ENCODE results near the gene PPARG. TPM values are rescaled to one million over a fixed set of nuclear protein-coding genes. Genes with fewer than 3 reads are reported as not detected.
"Not testable (repeated sequence)": the region's sequence is repeated elsewhere in the genome, so short reads cannot be mapped to it uniquely, and the experiment has no call there.

PPARG gene
- total and polyA plus RNA-seq, 3 experiments from 2014 or later, result 0.66 to 0.74 TPM; not detected in 1

- peaks cover 4 to 8% (median 8%) of the 10 kb centered on the region in 3 donors for H3K4me1 Mint-ChIP-seq
- no peak overlapping the region for H3K4me3 ChIP-seq (ENCODE audit: low read length)
- H3K27ac Mint-ChIP-seq, result no peak overlapping the region
- H3K27ac ChIP-seq (ENCODE audit: low read depth, low read length), result no peak overlapping the region
- no peaks in the 10 kb centered on the region for H3K9me3 ChIP-seq (ENCODE audit: low read length)
- ChIA-PET CTCF (no interaction called here), POLR2A (no interaction called here)
- H3K27me3 Mint-ChIP-seq, result peaks cover 0 to 9% of the 10 kb centered on the region in 2 donors
- H3K4me1 ChIP-seq (ENCODE audit: insufficient read depth, low read length), result peaks cover 9% of the 10 kb centered on the region
- H3K36me3 ChIP-seq (ENCODE audit: insufficient read depth, low read length), result no peaks in the 10 kb centered on the region
- no peaks in the 10 kb centered on the region for H3K9me3 Mint-ChIP-seq
- H3K4me3 Mint-ChIP-seq, result no peak overlapping the region
- H3K36me3 Mint-ChIP-seq, result no peaks in the 10 kb centered on the region
- no peak for DNase-seq
- no peaks in the 10 kb centered on the region for H3K27me3 ChIP-seq (ENCODE audit: insufficient read depth, low read length, poor library complexity, severe bottlenecking)
Measured at GRCh38 chr3:12463686-12464085, 174.8 kb downstream of the PPARG start.

DNA sequence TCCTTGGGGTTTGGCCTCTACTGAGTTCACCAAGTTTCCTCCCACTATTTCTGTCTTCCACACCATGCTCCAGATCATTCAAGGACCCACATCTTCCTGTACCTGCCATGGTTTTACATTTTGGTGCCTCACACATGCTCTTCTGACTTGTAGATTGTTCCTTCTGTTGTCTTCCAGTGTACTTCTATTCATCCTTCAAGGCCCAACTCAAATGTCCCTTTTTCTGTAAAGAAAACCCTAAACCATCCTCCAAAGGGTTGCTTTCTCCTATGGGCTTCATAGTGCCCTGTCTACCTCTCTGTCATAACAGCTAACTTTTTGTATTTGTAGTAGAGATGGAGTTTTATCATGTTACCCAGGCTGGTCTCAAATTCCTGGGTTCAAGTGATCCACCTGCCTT, 175.3 kb downstream of the PPARG start:
- Histone ChIP-seq H3K36me3 (ENCODE audit: insufficient read depth, low read length) (no peaks in the 10 kb centered on the region), H3K4me3 (ENCODE audit: low read length) (no peak overlapping the region), H3K27me3 (ENCODE audit: insufficient read depth, low read length, poor library complexity, severe bottlenecking) (no peaks in the 10 kb centered on the region), H3K4me1 (ENCODE audit: insufficient read depth, low read length) (peaks cover 9% of the 10 kb centered on the region), H3K27ac (ENCODE audit: low read depth, low read length) (no peak overlapping the region), H3K9me3 (ENCODE audit: low read length) (no peaks in the 10 kb centered on the region)
- DNase-seq, result no peak
- no peak overlapping the region for H3K4me3 Mint-ChIP-seq
- peak overlapping the region in 1 of 8 donors; percentile 34 for H3K27ac Mint-ChIP-seq
- CTCF ChIA-PET, result interaction anchor here (1.4 kb wide), 1 partner anchor 15 kb away, joined by 7 read pairs; no protein-coding TSS in a partner anchor
- POLR2A ChIA-PET, result no interaction called here
- no peaks in the 10 kb centered on the region for H3K9me3 Mint-ChIP-seq
- no peaks in the 10 kb centered on the region for H3K36me3 Mint-ChIP-seq
- peaks cover 4 to 8% (median 8%) of the 10 kb centered on the region in 3 donors for H3K4me1 Mint-ChIP-seq
- H3K27me3 Mint-ChIP-seq, result peaks cover 0 to 9% of the 10 kb centered on the region in 2 donors

DNA sequence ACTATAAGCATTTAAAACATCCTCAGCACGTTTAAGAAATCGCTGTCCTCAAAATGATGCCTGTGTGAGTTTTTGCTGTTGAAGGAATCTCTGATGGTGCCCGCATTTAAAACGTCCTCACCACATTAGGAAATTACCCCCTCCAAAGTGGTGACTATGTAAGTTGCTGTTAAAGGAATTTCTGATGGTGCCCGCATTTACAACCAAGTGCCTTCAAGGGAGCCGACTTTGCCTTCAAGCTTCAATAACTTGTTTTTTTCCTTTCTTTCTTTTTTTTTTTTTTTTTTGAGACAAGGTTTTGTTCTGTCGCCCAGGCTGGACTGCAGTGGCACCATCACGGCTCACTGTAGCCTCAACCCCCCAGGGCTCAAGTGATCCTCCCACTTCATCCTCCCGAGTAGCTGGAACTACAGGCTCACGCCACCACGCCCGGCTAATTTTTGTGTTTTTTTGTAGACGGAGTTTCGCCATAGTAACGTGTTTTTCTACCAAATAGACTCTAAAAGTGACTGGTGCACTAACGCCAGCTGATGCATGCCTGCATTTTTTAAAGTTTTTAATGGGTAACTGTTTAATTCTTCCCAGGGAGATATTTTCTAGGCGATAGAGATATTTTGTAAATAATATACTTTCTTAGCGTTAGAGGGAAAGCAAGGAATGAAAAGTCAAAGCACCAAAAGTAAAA, 176.4 kb downstream of the PPARG start:
- Mint-ChIP-seq H3K4me3 (no peak overlapping the region), H3K27me3 (peaks cover 0 to 9% of the 10 kb centered on the region in 2 donors), H3K36me3 (no peaks in the 10 kb centered on the region), H3K9me3 (no peaks in the 10 kb centered on the region), H3K4me1 (peaks cover 4 to 8% (median 8%) of the 10 kb centered on the region in 3 donors), H3K27ac (no peak overlapping the region)
- DNase-seq, result no peak
- no peak overlapping the region for H3K4me3 ChIP-seq (ENCODE audit: low read length)
- peaks cover 9% of the 10 kb centered on the region for H3K4me1 ChIP-seq (ENCODE audit: insufficient read depth, low read length)
- no peaks in the 10 kb centered on the region for H3K36me3 ChIP-seq (ENCODE audit: insufficient read depth, low read length)
- no peak overlapping the region for H3K27ac ChIP-seq (ENCODE audit: low read depth, low read length)
- no peaks in the 10 kb centered on the region for H3K9me3 ChIP-seq (ENCODE audit: low read length)
- POLR2A ChIA-PET, result interaction anchor here (0.6 kb wide), 1 partner anchor 81 kb away, joined by 3 read pairs; no protein-coding TSS in a partner anchor
- CTCF ChIA-PET, result interaction anchor here (1.4 kb wide), 1 partner anchor 14 kb away, joined by 7 read pairs; no protein-coding TSS in a partner anchor
- H3K27me3 ChIP-seq (ENCODE audit: insufficient read depth, low read length, poor library complexity, severe bottlenecking), result no peaks in the 10 kb centered on the region

GRCh38 chr3:12465836-12466225, 177.0 kb downstream of the PPARG start:
- Mint-ChIP-seq H3K9me3 (no peaks in the 10 kb centered on the region), H3K27ac (no peak overlapping the region), H3K27me3 (peaks cover 0 to 9% of the 10 kb centered on the region in 2 donors), H3K36me3 (no peaks in the 10 kb centered on the region), H3K4me3 (no peak overlapping the region), H3K4me1 (peaks cover 4 to 11% (median 8%) of the 10 kb centered on the region in 3 donors)
- DNase-seq, result no peak
- H3K9me3 ChIP-seq (ENCODE audit: low read length), result no peaks in the 10 kb centered on the region
- no peak overlapping the region for H3K27ac ChIP-seq (ENCODE audit: low read depth, low read length)
- peaks cover 9% of the 10 kb centered on the region for H3K4me1 ChIP-seq (ENCODE audit: insufficient read depth, low read length)
- H3K36me3 ChIP-seq (ENCODE audit: insufficient read depth, low read length), result no peaks in the 10 kb centered on the region
- H3K4me3 ChIP-seq (ENCODE audit: low read length), result no peak overlapping the region
- no peaks in the 10 kb centered on the region for H3K27me3 ChIP-seq (ENCODE audit: insufficient read depth, low read length, poor library complexity, severe bottlenecking)
- ChIA-PET CTCF (no interaction called here), POLR2A (no interaction called here)

DNA sequence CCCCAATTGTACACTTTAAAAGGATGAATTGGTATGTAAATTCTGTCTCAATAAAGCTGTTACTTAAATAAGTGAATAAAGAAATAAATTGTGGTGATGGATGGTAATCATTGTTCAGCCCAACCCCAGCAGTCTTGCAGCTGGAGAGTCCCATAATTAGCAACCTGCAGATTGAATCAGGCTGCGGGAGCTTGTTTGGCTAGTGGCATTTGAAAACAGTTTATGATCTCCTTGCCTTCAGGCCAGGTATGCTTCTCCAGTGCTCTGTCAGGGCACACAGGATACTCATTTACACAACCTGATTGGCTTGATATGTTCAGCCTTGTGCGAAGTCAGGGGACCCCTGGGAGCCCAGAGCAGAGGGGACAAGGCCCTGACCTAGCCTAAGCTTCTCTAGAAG, 178.9 kb downstream of the PPARG start:
- Histone ChIP-seq H3K4me1 (ENCODE audit: insufficient read depth, low read length) (peaks cover 3% of the 10 kb centered on the region), H3K9me3 (ENCODE audit: low read length) (no peaks in the 10 kb centered on the region), H3K27ac (ENCODE audit: low read depth, low read length) (no peak overlapping the region), H3K36me3 (ENCODE audit: insufficient read depth, low read length) (no peaks in the 10 kb centered on the region), H3K4me3 (ENCODE audit: low read length) (no peak overlapping the region), H3K27me3 (ENCODE audit: insufficient read depth, low read length, poor library complexity, severe bottlenecking) (no peaks in the 10 kb centered on the region)
- CTCF ChIA-PET, result no interaction called here
- Mint-ChIP-seq H3K27me3 (peaks cover 0 to 9% of the 10 kb centered on the region in 2 donors), H3K36me3 (no peaks in the 10 kb centered on the region), H3K4me3 (no peak overlapping the region), H3K4me1 (peaks cover 5 to 12% (median 5%) of the 10 kb centered on the region in 3 donors), H3K9me3 (no peaks in the 10 kb centered on the region), H3K27ac (peak overlapping the region in 1 of 8 donors; percentile 50)
- no peak for DNase-seq
- POLR2A ChIA-PET, result no interaction called here

DNA sequence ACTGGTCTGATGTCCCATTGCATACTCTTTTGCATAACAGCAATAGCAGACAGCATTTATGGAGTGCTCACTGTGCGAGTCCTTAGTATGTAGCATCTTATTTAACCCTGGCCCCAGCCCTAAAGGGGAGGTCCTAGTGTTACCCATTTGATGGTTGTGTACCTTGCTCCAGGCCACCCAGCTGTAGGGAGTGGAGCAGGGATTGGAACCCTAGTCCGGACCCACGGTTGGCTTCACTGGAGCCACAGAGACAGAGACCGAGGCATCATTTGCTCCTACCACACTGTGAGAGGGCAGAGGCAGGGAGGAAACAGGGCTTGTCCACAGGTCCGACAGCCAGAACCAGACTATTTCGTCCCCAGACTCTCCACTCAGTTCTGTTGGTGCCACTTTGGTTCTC, 179.4 kb downstream of the PPARG start:
- peaks cover 0 to 9% of the 10 kb centered on the region in 2 donors for H3K27me3 Mint-ChIP-seq
- no peak for DNase-seq
- no peaks in the 10 kb centered on the region for H3K9me3 ChIP-seq (ENCODE audit: low read length)
- no peaks in the 10 kb centered on the region for H3K9me3 Mint-ChIP-seq
- no peak overlapping the region for H3K4me3 Mint-ChIP-seq
- no peaks in the 10 kb centered on the region for H3K27me3 ChIP-seq (ENCODE audit: insufficient read depth, low read length, poor library complexity, severe bottlenecking)
- H3K4me3 ChIP-seq (ENCODE audit: low read length), result no peak overlapping the region
- H3K27ac Mint-ChIP-seq, result no peak overlapping the region
- H3K4me1 Mint-ChIP-seq, result peaks cover 4 to 13% (median 5%) of the 10 kb centered on the region in 3 donors
- H3K36me3 Mint-ChIP-seq, result no peaks in the 10 kb centered on the region
- ChIA-PET POLR2A (no interaction called here), CTCF (interaction anchor here (1.1 kb wide), 1 partner anchor 12 kb away, joined by 6 read pairs; no protein-coding TSS in a partner anchor)
- H3K4me1 ChIP-seq (ENCODE audit: insufficient read depth, low read length), result no peaks in the 10 kb centered on the region
- no peak overlapping the region for H3K27ac ChIP-seq (ENCODE audit: low read depth, low read length)
- no peaks in the 10 kb centered on the region for H3K36me3 ChIP-seq (ENCODE audit: insufficient read depth, low read length)

- CTCF ChIA-PET, result interaction anchor here (1.1 kb wide), 1 partner anchor 11 kb away, joined by 6 read pairs; no protein-coding TSS in a partner anchor
- no peaks in the 10 kb centered on the region for H3K9me3 ChIP-seq (ENCODE audit: low read length)
- H3K27me3 Mint-ChIP-seq, result peaks cover 0 to 9% of the 10 kb centered on the region in 2 donors
- peaks cover 4 to 17% (median 5%) of the 10 kb centered on the region in 3 donors for H3K4me1 Mint-ChIP-seq
- DNase-seq, result no peak
- H3K27me3 ChIP-seq (ENCODE audit: insufficient read depth, low read length, poor library complexity, severe bottlenecking), result no peaks in the 10 kb centered on the region
- H3K4me3 Mint-ChIP-seq, result no peak overlapping the region
- no peaks in the 10 kb centered on the region for H3K9me3 Mint-ChIP-seq
- POLR2A ChIA-PET, result no interaction called here
- no peak overlapping the region for H3K27ac ChIP-seq (ENCODE audit: low read depth, low read length)
- no peak overlapping the region for H3K27ac Mint-ChIP-seq
- no peaks in the 10 kb centered on the region for H3K36me3 Mint-ChIP-seq
- no peaks in the 10 kb centered on the region for H3K36me3 ChIP-seq (ENCODE audit: insufficient read depth, low read length)
- H3K4me1 ChIP-seq (ENCODE audit: insufficient read depth, low read length), result no peaks in the 10 kb centered on the region
- H3K4me3 ChIP-seq (ENCODE audit: low read length), result no peak overlapping the region
Measured at GRCh38 chr3:12468757-12469156, 179.9 kb downstream of the PPARG start.

DNA sequence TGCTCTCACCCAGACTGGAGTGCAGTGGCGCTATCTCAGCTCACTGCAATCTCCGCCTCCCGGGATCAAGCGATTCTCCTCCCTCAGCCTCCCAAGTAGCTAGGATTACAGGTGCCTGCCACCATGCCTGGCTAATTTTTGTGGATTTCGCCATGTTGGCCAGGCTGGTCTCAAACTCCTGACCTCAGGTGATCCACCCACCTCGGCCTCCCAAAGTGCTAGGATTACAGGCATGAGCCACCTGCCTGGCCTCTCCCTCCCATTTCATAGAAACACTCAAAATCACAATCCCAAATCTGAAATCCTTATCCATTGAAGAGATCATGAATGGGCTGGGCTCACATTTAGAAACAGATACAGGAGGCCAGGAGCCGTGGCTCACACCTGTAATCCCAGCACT, 180.4 kb downstream of the PPARG start:
- H3K4me1 ChIP-seq (ENCODE audit: insufficient read depth, low read length); H3K27ac ChIP-seq (ENCODE audit: low read depth, low read length); H3K9me3 Mint-ChIP-seq; H3K27ac Mint-ChIP-seq; H3K36me3 Mint-ChIP-seq; H3K4me3 Mint-ChIP-seq; H3K27me3 ChIP-seq (ENCODE audit: insufficient read depth, low read length, poor library complexity, severe bottlenecking); POLR2A ChIA-PET; H3K36me3 ChIP-seq (ENCODE audit: insufficient read depth, low read length); H3K27me3 Mint-ChIP-seq; H3K4me3 ChIP-seq (ENCODE audit: low read length); H3K9me3 ChIP-seq (ENCODE audit: low read length); DNase-seq: not testable (repeated sequence)
- H3K4me1 Mint-ChIP-seq, result peaks cover 4 to 19% (median 5%) of the 10 kb centered on the region in 3 donors
- CTCF ChIA-PET, result interaction anchor here (1.1 to 2.2 kb wide), 2 partner anchors 11 kb away, joined by 6 to 13 read pairs; no protein-coding TSS in a partner anchor
